Heart right ventricle (tissue), 16 donors: ENCODE data around the gene GPRC6A. TPM values are rescaled to one million over a fixed set of nuclear protein-coding genes. Genes with fewer than 3 reads are reported as not detected.

Experiments used
- ATAC-seq, 8 donors: fragments of 200-7000 bp; cut with Tn5 transposase; one replicate each; pipeline ENCODE4 v1.9.1; 2020; ENCODE audit warnings: mild to moderate bottlenecking in 8 of 8, moderate library complexity in 8 of 8, moderate number of reproducible peaks in 1 of 8
- DNase-seq, 2 donors: peaks; one replicate each; pipeline ENCODE4 v3.0.0-alpha.2; 2020
- H3K27ac ChIP-seq, 10 donors: fragments of 200-600 bp; sonication (generic) in 2 of 10; one replicate each; pipeline versions ENCODE4 v1.5.0 to v1.8.0; 2020 to 2022; ENCODE audit warnings: mild to moderate bottlenecking in 3 of 10
- H3K27me3 ChIP-seq, 7 donors: fragments of 200-600 bp; one replicate each; pipeline ENCODE4 v1.8.0; 2021 to 2022; ENCODE audit warnings: mild to moderate bottlenecking in 2 of 7
- H3K36me3 ChIP-seq, 9 donors: fragments of 200-600 bp; sonication (generic) in 1 of 9; one replicate each; pipeline versions ENCODE4 v1.5.0 to v1.8.0; 2020 to 2022; ENCODE audit warnings: mild to moderate bottlenecking in 2 of 9
- H3K4me1 ChIP-seq, 9 donors: fragments of 200-600 bp; sonication (generic) in 1 of 9; one replicate each; pipeline versions ENCODE4 v1.5.0 to v1.8.0; 2020 to 2022; ENCODE audit warnings: mild to moderate bottlenecking in 4 of 9
- H3K4me3 ChIP-seq, 10 donors: fragments of 200-600 bp; sonication (generic) in 2 of 10; one replicate each; pipeline versions ENCODE4 v1.5.0 to v1.8.0; 2020 to 2022; ENCODE audit warnings: mild to moderate bottlenecking in 7 of 10, moderate library complexity in 2 of 10
- H3K9me3 ChIP-seq, 11 donors: fragments of 200-600 bp in 10 of 11; sonication (generic) in 2 of 11; one replicate each; pipeline versions ENCODE4 v1.5.0 to v1.8.0; 2013 to 2022; ENCODE audit warnings: mild to moderate bottlenecking in 2 of 11, control low read depth in 1 of 11, moderate library complexity in 1 of 11
- WGBS, 2 donors: extraction: QIAGEN DNeasy Blood & Tissue Kit; methylation state at CpG; one replicate each; pipeline ENCODE4 v1.1.7; 2013; ENCODE audit warnings: inconsistent platforms in 1 of 2; 5-methylcytosine and 5-hydroxymethylcytosine counted together
- intact Hi-C, 10 donors: fragments of 100-400 bp; cut with DNase I; formaldehyde crosslinking; loops; one replicate each; pipeline versions ENCODE4 v1.11.1 to v1.14.2; 2022
- polyA plus RNA-seq, 2 donors: library from polyadenylated mRNA; stranded (reverse); fragments of 200-250 nt; gene quantifications; one replicate each; pipeline ENCODE4 v1.2.3, GENCODE V29; 2013
- total RNA-seq, 10 donors: library from RNA; stranded (reverse); fragmentation: NEBNext Ultra II Directional in 3 of 10; extraction: Animal tissue kit (Norgen Biotek cat#: 25700) in 3 of 10; gene quantifications; one replicate each; pipeline versions ENCODE4 v1.2.1 to v1.2.4, GENCODE V29; 2021 to 2023
- TF ChIP-seq, protein P1 (sequence below), 9 donors: fragments of 200-600 bp; sonication (generic) in 2 of 9; IDR thresholded peaks; one replicate each; pipeline versions ENCODE4 v1.5.0 to v1.8.0; 2021 to 2022; ENCODE audit warnings: antibody characterized with exemption in 9 of 9, mild to moderate bottlenecking in 5 of 9, moderate library complexity in 1 of 9
- donor health status: Arrhythmogenic right ventricular cardiomyopathy.
- donor health status: ischemic (EF 13 %, LVEDD 7.1; RV severe dilation, severe dysfunction).
- donor health status: healthy with polysubstance abuse.
- donor health status: DM: no; HTN: yes; CAD: no.
- donor health status: DM: no; HTN: no; CAD: no.
- donor health status: ischemic (EF 25% LVEDD 6.9; RV normal size, moderate dysfunction).
- donor health status: ischemic (EF 25% LVEDD 5.7; RV mildly dilated, moderate dysfunction).
- donor health status: healthy.
- donor health status: DM: yes; HTN: yes; CAD: no.
- donor health status: Ischemic cardiomyopathy.
- donor health status: ischemic (EF 35%, LVEDD 5.7; RV mildly dilated, moderate dysfunction).
- donor health status: nonischemic (EF 11% LVEDD 7.7; RV severe dilation, severe dysfunction).
- donor health status: DM: yes; HTN: yes; CAD: no.
- donor health status: PGD.
- donor health status: ischemic (EF 29% LVEDD 5.4; RV normal size, mild dysfunction).
- donor health status: nonischemic (EF 23%, LVEDD 6.1; RV moderate dilation, normal function).

Gene GPRC6A
- total and polyA plus RNA-seq, 12 donors, result not detected

DNA sequence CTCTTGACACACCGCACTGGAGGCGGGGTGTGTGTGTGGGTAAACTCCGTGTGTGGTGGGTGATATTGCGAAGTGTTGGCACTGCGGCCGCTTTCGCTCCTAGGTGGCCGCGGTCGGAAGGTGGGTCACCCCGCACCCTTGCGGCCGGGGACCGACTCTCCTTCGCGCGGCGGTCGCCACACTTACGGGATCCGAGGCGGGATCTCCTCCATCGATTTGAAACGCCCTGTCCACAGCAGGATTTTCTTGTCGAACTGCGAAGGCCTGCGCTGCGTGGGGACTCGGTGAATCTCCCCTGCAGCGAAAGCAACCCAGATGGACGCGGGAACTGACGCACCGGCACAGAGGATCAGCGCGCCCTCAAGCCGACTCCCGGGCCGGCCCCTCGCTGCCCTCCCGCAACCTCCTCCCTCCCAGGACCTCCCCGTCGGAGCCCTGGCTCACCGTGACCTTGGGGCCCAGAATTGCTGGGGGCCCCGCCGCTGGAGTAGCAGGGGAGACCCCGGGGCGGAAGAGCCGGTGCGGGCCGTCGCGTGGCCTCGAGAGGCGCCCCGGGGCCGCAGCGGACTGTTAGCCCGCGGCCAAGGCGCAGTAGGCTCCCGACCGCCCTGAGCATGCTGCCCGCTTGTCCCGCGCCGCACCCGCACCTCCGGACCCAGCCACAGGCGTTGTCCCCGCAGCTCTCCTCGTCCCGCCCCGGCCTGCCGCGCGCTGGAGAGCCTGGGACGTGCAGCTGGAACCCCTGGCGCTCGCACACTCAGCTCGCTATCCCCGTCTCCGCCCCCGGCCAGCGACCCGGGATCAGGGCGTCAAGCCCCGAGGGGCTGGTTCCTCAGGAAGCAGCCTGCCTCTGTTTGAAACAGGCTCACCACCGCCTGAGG is 63.7 kb downstream of the GPRC6A start, which contains the start of gene FAM162B:
FAM162B (minus strand) TSS at position 759 of the 881 bp plus-strand sequence; CDS start at position 616, 143 bp downstream.
- 1% methylated on average over 72 to 89 of the region's 89 CpGs for WGBS, 2 donors
- H3K4me1 ChIP-seq, result peaks cover 0 to 24% (median 15%) of the 10 kb centered on the region in 9 donors
- peaks cover 8 to 65% (median 40%) of the 10 kb centered on the region in 7 donors for H3K27me3 ChIP-seq
- H3K27ac ChIP-seq, result peak within 1 kb of the TSS; percentile 48 to 81 (median 66)
- peak; percentile 83 to 94 (median 86) for ATAC-seq
- H3K4me3 ChIP-seq, result peak within 1 kb of the TSS; percentile 33 to 69 (median 58)
- no peaks in the 10 kb centered on the region for H3K9me3 ChIP-seq
- peaks cover 0 to 4% (median 0%) of the 10 kb centered on the region in 9 donors for H3K36me3 ChIP-seq
- peak; percentile 74 to 79 for DNase-seq
- intact Hi-C loops, result no loop called here
- TF ChIP-seq, protein P1, sequence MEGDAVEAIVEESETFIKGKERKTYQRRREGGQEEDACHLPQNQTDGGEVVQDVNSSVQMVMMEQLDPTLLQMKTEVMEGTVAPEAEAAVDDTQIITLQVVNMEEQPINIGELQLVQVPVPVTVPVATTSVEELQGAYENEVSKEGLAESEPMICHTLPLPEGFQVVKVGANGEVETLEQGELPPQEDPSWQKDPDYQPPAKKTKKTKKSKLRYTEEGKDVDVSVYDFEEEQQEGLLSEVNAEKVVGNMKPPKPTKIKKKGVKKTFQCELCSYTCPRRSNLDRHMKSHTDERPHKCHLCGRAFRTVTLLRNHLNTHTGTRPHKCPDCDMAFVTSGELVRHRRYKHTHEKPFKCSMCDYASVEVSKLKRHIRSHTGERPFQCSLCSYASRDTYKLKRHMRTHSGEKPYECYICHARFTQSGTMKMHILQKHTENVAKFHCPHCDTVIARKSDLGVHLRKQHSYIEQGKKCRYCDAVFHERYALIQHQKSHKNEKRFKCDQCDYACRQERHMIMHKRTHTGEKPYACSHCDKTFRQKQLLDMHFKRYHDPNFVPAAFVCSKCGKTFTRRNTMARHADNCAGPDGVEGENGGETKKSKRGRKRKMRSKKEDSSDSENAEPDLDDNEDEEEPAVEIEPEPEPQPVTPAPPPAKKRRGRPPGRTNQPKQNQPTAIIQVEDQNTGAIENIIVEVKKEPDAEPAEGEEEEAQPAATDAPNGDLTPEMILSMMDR (IDR thresholded peaks at IDR 0.05), result no peak

DNA sequence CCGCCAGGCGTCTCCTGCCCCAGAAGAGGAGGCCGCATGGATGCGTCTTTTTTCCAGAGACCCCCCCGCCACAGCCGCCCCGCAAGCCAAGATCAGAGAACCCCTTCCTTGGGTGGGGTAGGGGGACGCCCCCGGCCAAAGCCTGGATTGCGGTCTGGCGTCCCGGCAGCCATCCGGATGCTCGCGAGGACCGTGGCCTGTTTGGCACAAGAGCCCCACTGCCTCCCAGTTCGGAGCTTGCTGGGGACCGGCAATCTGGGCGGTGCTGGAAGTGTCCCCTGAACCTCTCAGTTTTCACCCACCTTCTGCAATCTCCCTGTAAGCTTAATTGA is 64.3 kb downstream of the GPRC6A start:
- ATAC-seq (peak; percentile 14 to 55 (median 35)), DNase-seq (peak in 1 of 2 donors; percentile 24)
- WGBS, 2 donors, result 18% methylated on average over 19 of the region's 19 CpGs
- Histone ChIP-seq H3K27me3 (peaks cover 8 to 65% (median 40%) of the 10 kb centered on the region in 7 donors), H3K9me3 (no peaks in the 10 kb centered on the region), H3K27ac (peak overlapping the region in 9 of 10 donors; percentile 59 to 81 (median 68)), H3K4me1 (peaks cover 0 to 24% (median 15%) of the 10 kb centered on the region in 9 donors), H3K36me3 (peaks cover 0 to 4% (median 0%) of the 10 kb centered on the region in 9 donors), H3K4me3 (peak overlapping the region; percentile 33 to 69 (median 58))
- TF ChIP-seq, protein P1 (IDR thresholded peaks at IDR 0.05), result no peak
- intact Hi-C loops, result no loop called here

DNA sequence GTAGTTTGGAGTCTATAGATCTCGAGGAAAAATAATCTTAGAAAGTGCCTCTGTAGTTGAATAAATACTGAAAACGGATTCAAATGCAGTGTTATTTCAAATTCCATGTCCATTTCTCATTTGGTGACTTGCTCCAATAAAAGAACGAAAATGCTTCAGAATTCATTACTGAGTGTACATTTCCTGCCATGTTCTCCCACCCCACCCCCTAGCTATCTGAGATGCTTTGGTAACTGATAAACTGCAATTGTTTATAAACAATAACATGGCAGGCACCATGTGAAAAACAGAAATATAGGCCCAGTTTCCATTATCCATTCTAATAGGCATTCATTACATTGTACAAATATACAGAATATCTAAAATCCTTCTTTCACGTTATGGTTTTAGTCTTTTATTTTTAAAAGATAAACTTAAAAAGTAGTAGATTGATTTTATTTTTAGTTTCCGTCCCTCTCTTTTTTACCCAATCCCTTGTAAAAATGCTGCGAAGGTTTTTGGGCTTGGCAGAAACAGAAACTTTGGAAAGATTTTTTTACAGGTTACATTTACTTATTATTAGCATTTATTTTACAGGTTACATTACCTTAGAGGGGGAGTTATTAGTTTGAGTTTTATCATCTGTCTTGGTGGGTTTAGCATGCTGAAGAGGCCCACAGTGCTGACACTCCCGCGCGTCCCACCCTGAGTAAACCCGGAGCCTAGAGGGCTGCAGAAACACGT is 64.8 kb downstream of the GPRC6A start:
- ATAC-seq, result peak in 3 of 8 donors; percentile 38 to 56 (median 46)
- Histone ChIP-seq H3K27ac (peak overlapping the region in 8 of 10 donors; percentile 59 to 81 (median 72)), H3K9me3 (no peaks in the 10 kb centered on the region), H3K27me3 (peaks cover 8 to 65% (median 40%) of the 10 kb centered on the region in 7 donors), H3K4me1 (peaks cover 0 to 24% (median 15%) of the 10 kb centered on the region in 9 donors), H3K4me3 (peak overlapping the region in 9 of 10 donors; percentile 52 to 69 (median 59)), H3K36me3 (peaks cover 0 to 4% (median 0%) of the 10 kb centered on the region in 9 donors)
- intact Hi-C loops, result no loop called here
- DNase-seq, result no peak
- WGBS, 2 donors, result 68 to 78% methylated on average over 11 of the region's 11 CpGs
- TF ChIP-seq, protein P1 (IDR thresholded peaks at IDR 0.05), result peak in 1 of 9 donors; percentile 5

DNA sequence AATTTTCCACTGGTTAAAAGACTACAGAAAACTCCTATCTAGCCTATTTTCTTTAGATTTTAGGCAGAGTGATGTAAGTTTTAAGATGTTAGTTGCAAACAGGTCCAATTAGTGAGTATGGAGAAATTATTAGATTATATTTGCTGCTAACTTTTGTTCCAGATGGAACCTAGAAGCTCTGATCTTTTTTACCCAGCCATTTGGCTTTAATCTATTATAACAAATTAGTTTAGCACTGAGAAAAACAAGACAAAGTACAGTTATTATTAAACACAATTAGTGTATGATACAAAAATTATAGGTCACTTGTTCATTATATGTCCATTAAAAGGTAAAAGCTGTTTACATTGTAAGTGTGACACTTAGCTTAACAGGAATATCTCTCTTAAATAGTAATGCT is 65.8 kb downstream of the GPRC6A start:
- ATAC-seq, result no peak
- TF ChIP-seq, protein P1 (IDR thresholded peaks at IDR 0.05), result no peak
- H3K36me3 ChIP-seq, result peaks cover 0 to 4% (median 0%) of the 10 kb centered on the region in 9 donors
- peaks cover 0 to 24% (median 15%) of the 10 kb centered on the region in 9 donors for H3K4me1 ChIP-seq
- no peak overlapping the region for H3K27ac ChIP-seq
- no peak for DNase-seq
- H3K4me3 ChIP-seq, result peak overlapping the region in 1 of 10 donors; percentile 68
- intact Hi-C loops, result no loop called here
- no peaks in the 10 kb centered on the region for H3K9me3 ChIP-seq
- peaks cover 8 to 62% (median 35%) of the 10 kb centered on the region in 7 donors for H3K27me3 ChIP-seq
